ENCODE measurements around the gene PLPP3. TPM values are rescaled to one million over a fixed set of nuclear protein-coding genes. Genes with fewer than 3 reads are reported as not detected.

PLPP3 gene
- total RNA-seq, 2 donors from 2014 or later, result 0.12 TPM; not detected in 1

DNA sequence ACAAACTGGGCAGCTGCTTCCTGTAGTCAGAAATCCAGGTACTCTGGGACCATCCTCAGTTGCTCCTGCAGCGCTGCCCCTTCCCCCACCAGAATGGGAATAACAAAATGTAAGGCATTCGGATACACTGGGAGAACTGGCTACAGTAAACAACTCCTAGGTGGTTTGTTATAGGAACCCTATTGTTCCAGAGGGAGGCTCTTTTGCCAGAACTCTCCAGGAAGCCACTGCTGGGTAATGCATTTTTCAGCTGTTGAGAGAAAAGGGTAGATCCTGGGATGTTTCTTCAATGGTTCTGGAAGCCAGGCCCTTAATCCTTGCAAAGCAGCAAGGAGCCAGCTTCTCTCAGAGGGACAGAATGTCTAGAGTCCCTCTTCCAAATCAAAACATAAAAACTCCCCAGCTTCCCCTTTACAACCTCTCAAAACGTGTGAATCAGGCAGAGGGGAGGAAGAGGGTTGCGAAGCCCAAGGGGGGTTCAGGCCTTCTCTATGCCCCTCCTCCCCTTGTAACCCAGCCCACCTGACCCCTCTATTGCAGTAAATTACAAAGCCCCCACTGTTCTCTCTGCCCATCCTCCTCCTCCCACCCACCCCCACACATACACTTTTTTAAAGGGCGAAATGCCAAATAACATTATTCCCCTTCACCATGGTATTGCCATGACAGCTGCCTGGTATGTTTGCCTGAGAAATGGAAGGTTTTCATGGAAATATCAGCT is 29.1 kb downstream of the PLPP3 start:
- no peaks in the 10 kb centered on the region for H3K4me1 Mint-ChIP-seq (ENCODE audit: low read depth in 2 of 2)
- H3K36me3 Mint-ChIP-seq, result no peaks in the 10 kb centered on the region
- H3K27ac Mint-ChIP-seq, result no peak overlapping the region
- H3K27me3 Mint-ChIP-seq, result peaks cover 2 to 6% of the 10 kb centered on the region in 2 donors
- H3K4me3 Mint-ChIP-seq, result no peak overlapping the region
- ATAC-seq, result no peak
- H3K9me3 Mint-ChIP-seq, result no peaks in the 10 kb centered on the region
- DNase-seq (ENCODE audit: low spot score), result no peak

DNA sequence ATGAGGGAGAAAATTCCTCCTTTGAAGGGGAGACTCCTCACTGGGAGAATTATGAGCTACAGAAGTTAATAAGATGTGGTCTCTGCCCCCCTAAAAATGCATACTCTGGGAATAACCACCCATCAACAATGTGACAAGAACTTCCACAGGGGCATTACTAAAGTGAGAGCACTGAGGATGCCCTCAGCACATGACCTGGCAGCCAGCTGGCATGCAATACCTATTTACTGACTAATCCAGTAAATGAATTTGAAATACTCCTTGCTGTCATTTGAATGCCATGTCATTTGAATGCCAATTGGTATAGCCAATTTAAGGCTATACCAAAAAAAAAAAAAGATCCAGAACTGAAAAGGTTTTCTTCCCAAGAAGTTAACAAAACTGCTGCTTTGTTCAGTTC is 30.8 kb downstream of the PLPP3 start:
- Mint-ChIP-seq H3K9me3 (no peaks in the 10 kb centered on the region), H3K4me3 (no peak overlapping the region), H3K27ac (no peak overlapping the region), H3K27me3 (peaks cover 8 to 9% of the 10 kb centered on the region in 2 donors), H3K36me3 (no peaks in the 10 kb centered on the region), H3K4me1 (ENCODE audit: low read depth in 2 of 2) (no peaks in the 10 kb centered on the region)
- DNase-seq (ENCODE audit: low spot score), result no peak
- no peak for ATAC-seq

- no peak overlapping the region for H3K27ac Mint-ChIP-seq
- ATAC-seq (no peak), DNase-seq (ENCODE audit: low spot score) (no peak)
- no peaks in the 10 kb centered on the region for H3K4me1 Mint-ChIP-seq (ENCODE audit: low read depth in 2 of 2)
- no peak overlapping the region for H3K4me3 Mint-ChIP-seq
- H3K36me3 Mint-ChIP-seq, result no peaks in the 10 kb centered on the region
- peaks cover 8 to 9% of the 10 kb centered on the region in 2 donors for H3K27me3 Mint-ChIP-seq
- H3K9me3 Mint-ChIP-seq, result no peaks in the 10 kb centered on the region
Measured at GRCh38 chr1:56547977-56548376, 31.4 kb downstream of the PLPP3 start.

DNA sequence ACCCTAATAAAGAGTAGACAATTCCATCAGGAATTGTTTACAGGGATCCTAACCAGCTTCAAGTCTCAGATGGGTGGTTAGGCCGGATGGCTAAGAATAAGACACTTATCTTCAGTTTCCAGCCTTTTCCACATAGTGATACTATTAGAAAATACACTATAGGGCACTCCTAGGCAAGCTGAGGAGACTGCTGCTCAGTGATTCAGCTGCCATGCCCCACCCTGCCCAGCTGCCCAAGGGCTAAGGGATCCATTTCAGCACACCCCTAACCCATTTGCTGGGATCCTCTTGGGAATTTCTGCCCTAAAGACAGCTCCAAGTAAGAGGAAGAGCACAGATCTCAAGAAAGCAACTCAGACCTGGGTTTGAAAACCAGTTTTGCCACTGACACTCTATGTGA is 31.9 kb downstream of the PLPP3 start:
- H3K36me3 Mint-ChIP-seq, result no peaks in the 10 kb centered on the region
- H3K27ac Mint-ChIP-seq, result no peak overlapping the region
- no peaks in the 10 kb centered on the region for H3K9me3 Mint-ChIP-seq
- H3K27me3 Mint-ChIP-seq, result peaks cover 6 to 9% of the 10 kb centered on the region in 2 donors
- DNase-seq (ENCODE audit: low spot score) (no peak), ATAC-seq (no peak)
- H3K4me1 Mint-ChIP-seq (ENCODE audit: low read depth in 2 of 2), result no peaks in the 10 kb centered on the region
- H3K4me3 Mint-ChIP-seq, result no peak overlapping the region

DNA sequence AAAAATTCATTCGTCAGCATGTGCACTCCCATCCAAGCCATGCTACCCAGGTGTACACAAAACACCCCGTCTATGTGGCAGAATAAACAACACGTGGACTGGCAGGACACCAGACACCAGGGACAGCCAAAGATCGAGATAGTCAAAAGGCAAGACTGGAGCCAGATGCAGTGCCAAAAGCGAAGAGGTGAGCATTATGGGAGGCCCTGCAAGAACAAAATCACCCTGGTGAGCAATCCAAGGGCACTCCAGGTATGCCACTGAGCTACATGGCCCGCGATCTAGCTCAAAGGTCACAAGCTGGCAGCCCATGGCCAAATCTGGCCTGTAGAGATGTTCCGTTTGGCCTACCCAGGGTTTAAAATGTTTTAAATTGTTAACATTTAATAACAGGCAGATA is 33.7 kb downstream of the PLPP3 start:
- Mint-ChIP-seq H3K9me3 (no peaks in the 10 kb centered on the region), H3K27me3 (peaks cover 6 to 9% of the 10 kb centered on the region in 2 donors), H3K27ac (no peak overlapping the region), H3K36me3 (no peaks in the 10 kb centered on the region), H3K4me3 (no peak overlapping the region), H3K4me1 (ENCODE audit: low read depth in 2 of 2) (no peaks in the 10 kb centered on the region)
- ATAC-seq (no peak), DNase-seq (ENCODE audit: low spot score) (no peak)

DNA sequence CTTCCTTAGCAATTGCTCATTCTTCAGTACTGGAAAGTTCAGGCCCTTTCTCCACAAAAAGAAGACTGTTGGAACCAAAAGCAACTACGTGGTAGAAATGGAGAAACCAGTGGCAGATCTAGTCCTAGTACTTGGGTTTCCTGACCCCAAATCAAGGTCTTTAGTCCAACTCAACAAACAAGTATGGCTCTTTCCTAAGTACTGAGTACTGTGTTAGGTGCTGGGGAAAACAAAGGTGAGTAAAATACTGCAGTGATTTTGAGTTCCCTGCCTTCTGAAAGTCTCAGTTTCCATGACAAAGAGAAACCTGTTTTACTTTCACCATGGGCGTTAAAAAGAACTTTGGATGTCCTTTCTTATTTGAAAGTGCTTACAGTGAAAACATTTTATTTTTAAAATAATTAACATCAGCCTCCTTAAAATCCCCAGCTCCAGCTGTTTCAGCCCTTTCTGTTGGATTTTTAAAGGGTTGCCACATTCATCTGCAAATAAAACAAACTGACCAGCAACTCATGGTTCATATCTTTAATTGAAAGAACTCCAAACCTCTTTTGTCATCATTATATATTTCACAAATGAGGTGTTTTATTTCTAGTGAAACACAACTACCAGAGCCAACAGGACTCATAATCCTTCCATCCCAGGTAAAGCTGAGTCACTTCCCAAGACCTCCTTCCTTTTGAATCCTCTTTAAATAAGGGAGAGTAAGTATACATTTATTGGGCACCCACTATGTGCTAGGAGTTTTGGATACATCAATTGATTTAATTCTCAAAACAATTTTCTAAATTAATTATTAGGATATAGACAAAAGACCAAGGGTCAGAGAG is 35.4 kb downstream of the PLPP3 start:
- DNase-seq (ENCODE audit: low spot score) (no peak), ATAC-seq (no peak)
- no peak overlapping the region for H3K27ac Mint-ChIP-seq
- no peaks in the 10 kb centered on the region for H3K9me3 Mint-ChIP-seq
- H3K4me1 Mint-ChIP-seq (ENCODE audit: low read depth in 2 of 2), result no peaks in the 10 kb centered on the region
- peaks cover 8 to 9% of the 10 kb centered on the region in 2 donors for H3K27me3 Mint-ChIP-seq
- no peak overlapping the region for H3K4me3 Mint-ChIP-seq
- no peaks in the 10 kb centered on the region for H3K36me3 Mint-ChIP-seq

DNA sequence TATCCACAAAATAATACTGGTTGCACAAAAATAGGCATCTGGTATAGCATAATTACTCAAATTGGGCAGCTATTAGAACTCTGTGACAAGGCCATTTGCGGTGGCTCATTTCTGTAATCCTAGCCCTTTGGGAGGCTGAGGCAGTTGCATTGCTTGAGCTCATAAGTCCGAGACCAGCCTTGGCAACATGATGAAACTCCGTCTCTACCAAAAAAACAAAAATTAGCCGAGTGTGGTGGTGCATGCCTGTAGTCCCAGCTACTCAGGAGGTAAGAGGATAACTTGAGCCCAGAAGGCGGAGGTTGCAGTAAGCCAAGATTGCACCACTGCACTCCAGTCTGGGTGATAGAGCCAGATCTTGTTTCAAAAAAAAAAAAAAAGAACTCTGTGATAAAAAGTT is 36.7 kb downstream of the PLPP3 start:
- H3K27ac Mint-ChIP-seq, result no peak overlapping the region
- ATAC-seq, result no peak
- H3K9me3 Mint-ChIP-seq, result no peaks in the 10 kb centered on the region
- peaks cover 9 to 13% of the 10 kb centered on the region in 2 donors for H3K27me3 Mint-ChIP-seq
- no peaks in the 10 kb centered on the region for H3K36me3 Mint-ChIP-seq
- H3K4me1 Mint-ChIP-seq (ENCODE audit: low read depth in 2 of 2), result no peaks in the 10 kb centered on the region
- H3K4me3 Mint-ChIP-seq, result no peak overlapping the region
- DNase-seq (ENCODE audit: low spot score), result no peak

DNA sequence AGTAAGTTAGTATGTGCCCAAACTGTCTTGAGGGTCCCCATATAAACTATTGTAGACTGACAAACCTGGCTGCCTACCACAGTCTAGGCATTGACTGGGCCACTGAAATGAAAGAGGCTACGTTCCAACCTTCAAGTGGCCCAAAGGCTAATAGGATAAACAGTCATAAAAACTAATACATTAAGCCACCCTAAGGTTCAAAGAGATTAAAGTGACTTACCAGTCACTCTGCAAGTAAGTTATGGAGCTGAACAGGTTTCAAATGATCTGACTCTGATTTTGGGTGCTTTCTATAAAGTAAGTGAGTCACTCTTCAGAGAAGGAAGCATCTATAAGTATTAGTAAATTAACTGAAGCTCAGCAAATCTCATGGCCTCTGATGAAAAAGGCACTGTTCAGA is 38.0 kb downstream of the PLPP3 start:
- peaks cover 16 to 18% of the 10 kb centered on the region in 2 donors for H3K27me3 Mint-ChIP-seq
- H3K4me3 Mint-ChIP-seq, result no peak overlapping the region
- H3K36me3 Mint-ChIP-seq, result no peaks in the 10 kb centered on the region
- no peak for ATAC-seq
- no peaks in the 10 kb centered on the region for H3K9me3 Mint-ChIP-seq
- H3K4me1 Mint-ChIP-seq (ENCODE audit: low read depth in 2 of 2), result no peaks in the 10 kb centered on the region
- no peak for DNase-seq (ENCODE audit: low spot score)
- no peak overlapping the region for H3K27ac Mint-ChIP-seq

DNA sequence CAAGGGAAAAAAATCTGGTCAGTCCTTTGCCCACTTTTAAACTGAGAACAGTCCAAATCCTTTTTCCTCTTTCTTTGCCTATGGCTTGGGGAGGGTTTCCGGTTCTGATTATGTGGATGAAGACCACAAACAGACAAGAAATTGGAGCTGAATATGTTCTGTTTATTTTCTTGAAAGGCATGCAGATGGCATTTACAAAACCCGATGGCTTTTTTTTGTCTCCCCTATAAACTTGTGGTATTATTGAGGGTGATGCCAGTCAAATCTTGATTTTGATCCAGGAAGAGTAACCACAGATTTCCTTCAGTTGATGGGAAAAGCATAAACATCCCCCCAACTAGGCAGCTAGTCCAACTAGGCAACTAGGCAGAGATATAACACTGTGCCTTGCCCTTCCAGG is 38.9 kb downstream of the PLPP3 start:
- Mint-ChIP-seq H3K27ac (no peak overlapping the region), H3K4me1 (ENCODE audit: low read depth in 2 of 2) (no peaks in the 10 kb centered on the region), H3K36me3 (no peaks in the 10 kb centered on the region), H3K27me3 (peaks cover 17 to 18% of the 10 kb centered on the region in 2 donors), H3K9me3 (no peaks in the 10 kb centered on the region), H3K4me3 (no peak overlapping the region)
- ATAC-seq (no peak), DNase-seq (ENCODE audit: low spot score) (no peak)

DNA sequence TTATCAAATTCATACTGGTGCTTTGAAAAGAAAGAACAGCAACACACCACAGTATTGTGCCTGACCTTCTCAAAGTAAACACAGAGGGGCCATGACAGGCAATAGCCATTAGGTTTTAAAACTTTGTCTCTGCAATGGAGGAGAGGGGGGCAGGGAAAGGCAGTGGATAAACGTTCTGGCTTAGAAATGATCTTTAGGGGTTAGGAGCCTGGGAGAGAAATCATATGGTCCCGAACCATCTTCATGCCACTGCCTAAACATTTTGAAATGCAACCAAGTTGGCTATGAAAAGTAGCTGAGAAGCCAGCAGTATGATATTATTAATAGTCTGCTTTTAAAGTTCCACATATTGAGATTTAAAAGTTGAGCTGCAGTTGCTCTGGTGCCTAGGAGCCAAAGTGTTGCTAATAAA is 39.8 kb downstream of the PLPP3 start:
- no peaks in the 10 kb centered on the region for H3K4me1 Mint-ChIP-seq (ENCODE audit: low read depth in 2 of 2)
- H3K27ac Mint-ChIP-seq, result no peak overlapping the region
- H3K9me3 Mint-ChIP-seq, result no peaks in the 10 kb centered on the region
- H3K4me3 Mint-ChIP-seq, result no peak overlapping the region
- DNase-seq (ENCODE audit: low spot score) (no peak), ATAC-seq (no peak)
- peaks cover 14 to 23% of the 10 kb centered on the region in 2 donors for H3K27me3 Mint-ChIP-seq
- H3K36me3 Mint-ChIP-seq, result no peaks in the 10 kb centered on the region

DNA sequence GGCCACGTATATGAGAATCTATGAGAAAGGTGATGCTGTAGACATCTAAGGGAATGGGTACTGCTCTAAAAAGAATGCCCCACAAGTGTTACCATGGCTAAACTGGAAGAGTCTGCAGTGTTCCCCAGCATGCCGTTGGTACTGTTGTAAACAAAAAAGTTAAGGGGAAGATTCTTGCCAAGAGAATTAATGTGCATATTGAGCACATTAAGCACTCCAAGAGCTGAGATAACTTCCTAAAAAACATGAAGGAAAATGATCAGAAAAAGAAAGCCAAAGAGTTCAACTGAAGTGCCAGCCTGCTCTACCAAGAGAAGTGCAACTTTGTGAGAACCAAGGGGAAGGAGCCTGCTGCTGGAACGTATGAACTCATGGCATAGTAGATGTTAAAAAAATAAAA is 40.8 kb downstream of the PLPP3 start:
- H3K27me3 Mint-ChIP-seq, result peaks cover 14 to 22% of the 10 kb centered on the region in 2 donors
- no peaks in the 10 kb centered on the region for H3K9me3 Mint-ChIP-seq
- no peak overlapping the region for H3K27ac Mint-ChIP-seq
- ATAC-seq (no peak), DNase-seq (ENCODE audit: low spot score) (no peak)
- no peak overlapping the region for H3K4me3 Mint-ChIP-seq
- no peaks in the 10 kb centered on the region for H3K36me3 Mint-ChIP-seq
- H3K4me1 Mint-ChIP-seq (ENCODE audit: low read depth in 2 of 2), result no peaks in the 10 kb centered on the region

- no peak for ATAC-seq
- Mint-ChIP-seq H3K4me3 (no peak overlapping the region), H3K27ac (no peak overlapping the region), H3K9me3 (no peaks in the 10 kb centered on the region), H3K4me1 (ENCODE audit: low read depth in 2 of 2) (no peaks in the 10 kb centered on the region), H3K27me3 (peaks cover 14 to 21% of the 10 kb centered on the region in 2 donors), H3K36me3 (no peaks in the 10 kb centered on the region)
- no peak for DNase-seq (ENCODE audit: low spot score)
Measured at GRCh38 chr1:56537660-56538059, 41.7 kb downstream of the PLPP3 start.

DNA sequence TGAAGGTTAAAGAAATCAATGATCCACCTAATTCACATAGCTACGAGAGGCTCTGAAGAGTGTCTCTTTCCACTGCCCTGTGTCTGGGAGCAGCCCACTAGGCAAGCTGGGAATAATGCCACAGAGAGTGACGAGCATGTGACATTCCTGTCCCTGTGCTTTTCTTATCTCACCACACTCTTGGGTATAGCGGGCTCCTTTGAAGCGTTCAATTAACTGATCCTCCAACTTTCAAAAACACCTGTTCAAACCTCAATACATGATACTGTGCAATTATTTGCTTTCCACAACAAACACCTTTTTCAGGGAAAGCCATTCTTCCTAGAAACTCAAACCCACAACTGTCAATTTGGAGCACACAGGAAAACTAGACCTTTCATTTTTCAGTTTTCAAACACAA is 43.4 kb downstream of the PLPP3 start:
- no peaks in the 10 kb centered on the region for H3K4me1 Mint-ChIP-seq (ENCODE audit: low read depth in 2 of 2)
- DNase-seq (ENCODE audit: low spot score) (no peak), ATAC-seq (no peak)
- H3K9me3 Mint-ChIP-seq, result no peaks in the 10 kb centered on the region
- H3K27me3 Mint-ChIP-seq, result peaks cover 14 to 21% of the 10 kb centered on the region in 2 donors
- no peaks in the 10 kb centered on the region for H3K36me3 Mint-ChIP-seq
- no peak overlapping the region for H3K27ac Mint-ChIP-seq
- H3K4me3 Mint-ChIP-seq, result no peak overlapping the region

- no peak for ATAC-seq
- Mint-ChIP-seq H3K36me3 (no peaks in the 10 kb centered on the region), H3K9me3 (no peaks in the 10 kb centered on the region), H3K4me1 (ENCODE audit: low read depth in 2 of 2) (no peaks in the 10 kb centered on the region), H3K4me3 (no peak overlapping the region), H3K27me3 (peaks cover 14 to 21% of the 10 kb centered on the region in 2 donors), H3K27ac (no peak overlapping the region)
- no peak for DNase-seq (ENCODE audit: low spot score)
Measured at GRCh38 chr1:56535362-56535761, 44.0 kb downstream of the PLPP3 start.
